Stomach (tissue), 9 donors: ENCODE results near the gene NHS. TPM values are rescaled to one million over a fixed set of nuclear protein-coding genes. Genes with fewer than 3 reads are reported as not detected.
"Not testable (repeated sequence)": the region's sequence is repeated elsewhere in the genome, so short reads cannot be mapped to it uniquely, and the experiment has no call there.

Source experiments
- DNase-seq, 2 donors: peaks; one replicate each; pipeline versions ENCODE4 v3.0.0 to v3.0.0-alpha.2; 2013 to 2019
- H3K27ac ChIP-seq, 5 donors: fragments of 200-600 bp in 4 of 5; sonication (generic) in 4 of 5; one replicate each; pipeline ENCODE4 v1.5.1; 2013 to 2019; ENCODE audit warnings: mild to moderate bottlenecking in 1 of 5, moderate library complexity in 1 of 5
- H3K27me3 ChIP-seq, 3 donors: fragments of 200-600 bp; sonication (generic); one replicate each; pipeline ENCODE4 v1.5.1; 2017 to 2019; ENCODE audit warnings: mixed run types in 1 of 3
- H3K36me3 ChIP-seq, 4 donors: fragments of 200-600 bp; sonication (generic); 1 replicate in 3 of 4; 2 replicates in 1 of 4; pipeline ENCODE4 v1.5.1; 2016 to 2019
- H3K4me1 ChIP-seq, 4 donors: fragments of 200-600 bp; sonication (generic); one replicate each; pipeline ENCODE4 v1.5.1; 2016 to 2019
- H3K4me3 ChIP-seq, 4 donors: fragments of 200-600 bp; sonication (generic) in 3 of 4; one replicate each; pipeline ENCODE4 v1.5.1; 2016 to 2019; ENCODE audit warnings: mild to moderate bottlenecking in 1 of 4
- H3K9me3 ChIP-seq, 4 donors: fragments of 200-600 bp; sonication (generic); one replicate each; pipeline ENCODE4 v1.5.1; 2016 to 2019
- EP300 ChIP-seq: sonication (generic); formaldehyde crosslinking; IDR thresholded peaks from one replicate; pipeline ENCODE4 v1.6.1; 2017; ENCODE audit warnings: antibody characterized with exemption
- POLR2A ChIP-seq, 4 donors: fragments of 450-650 bp; IDR thresholded peaks; one replicate each; pipeline ENCODE4 v1.6.1; 2016; ENCODE audit warnings: antibody characterized with exemption in 4 of 4, control low read depth in 2 of 4, mild to moderate bottlenecking in 1 of 4, moderate library complexity in 1 of 4
- POLR2AphosphoS5 ChIP-seq, 3 donors: sonication (generic); formaldehyde crosslinking; IDR thresholded peaks; one replicate each; pipeline ENCODE4 v1.6.1; 2016; ENCODE audit warnings: antibody characterized with exemption in 3 of 3
- WGBS, 5 donors: extraction: QIAGEN DNeasy Blood & Tissue Kit in 3 of 5; methylation state at CpG; one replicate each; pipeline versions ENCODE4 v1.1.5 to v1.1.7; 2013 to 2018; 5-methylcytosine and 5-hydroxymethylcytosine counted together
- intact Hi-C: fragments of 100-400 bp; cut with DNase I; formaldehyde crosslinking; loops from one replicate; pipeline ENCODE4 v1.15.1; 2023; ENCODE audit warnings: low total_unique reads
- polyA plus RNA-seq, 3 donors: library from polyadenylated mRNA; stranded (reverse); fragments of 200-250 nt; gene quantifications; one replicate each; pipeline ENCODE4 v1.2.3, GENCODE V29; 2013
- total RNA-seq, 5 donors: library from RNA; depleted of rRNA; stranded (reverse); fragments of >200 nt; gene quantifications; one replicate each; pipeline versions ENCODE4 v1.1.0 to v1.2.3, GENCODE V29; 2014 to 2016
- TF ChIP-seq, protein P1 (sequence below), 7 experiments: fragments of 450-650 bp in 4 of 7; fragments of 200-600 bp in 3 of 7; sonication (generic) in 3 of 7; IDR thresholded peaks; one replicate each; pipeline ENCODE4 v1.5.1; 2016 to 2019; ENCODE audit warnings: antibody characterized with exemption in 7 of 7, control low read depth in 2 of 7, mild to moderate bottlenecking in 1 of 7
- donor health status: healthy with polysubstance abuse.
- donor health status: Bipolar disorder and iron deficiency.
- donor health status: healthy.

The NHS gene
- total and polyA plus RNA-seq, 8 donors = 1.00 to 7.5 (median 4.3) TPM

DNA sequence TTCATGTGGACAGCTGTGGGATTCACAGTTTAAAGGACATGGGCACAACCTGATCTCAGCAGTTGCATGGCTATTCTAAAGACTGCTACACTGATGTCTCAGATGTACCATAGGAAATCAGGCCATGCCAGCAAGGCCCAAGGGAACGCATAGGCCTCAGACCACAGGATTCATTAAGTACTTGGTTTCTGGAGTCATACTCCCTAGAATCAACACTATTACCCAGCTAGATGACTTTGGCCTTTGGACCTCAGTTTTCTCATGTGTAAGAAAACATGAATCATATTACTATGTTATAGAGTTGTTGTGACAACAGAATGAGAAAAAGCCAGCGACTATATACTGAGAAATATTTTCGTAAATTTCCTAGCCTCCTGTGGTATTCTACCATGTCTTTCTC lies 67.9 kb downstream of the NHS start:
- WGBS, 5 donors = 84 to 92% (median 87%) methylated on average over 3 of the region's 3 CpGs
- DNase-seq = peak in 1 of 2 donors; percentile 23
- no peaks in the 10 kb centered on the region for H3K9me3 ChIP-seq
- no peaks in the 10 kb centered on the region for H3K27me3 ChIP-seq
- H3K36me3 ChIP-seq = no peaks in the 10 kb centered on the region
- TF ChIP-seq EP300 (no peak), POLR2A (IDR thresholded peaks at IDR 0.05) (no peak), POLR2AphosphoS5 (IDR thresholded peaks at IDR 0.05) (no peak)
- TF ChIP-seq, protein P1, sequence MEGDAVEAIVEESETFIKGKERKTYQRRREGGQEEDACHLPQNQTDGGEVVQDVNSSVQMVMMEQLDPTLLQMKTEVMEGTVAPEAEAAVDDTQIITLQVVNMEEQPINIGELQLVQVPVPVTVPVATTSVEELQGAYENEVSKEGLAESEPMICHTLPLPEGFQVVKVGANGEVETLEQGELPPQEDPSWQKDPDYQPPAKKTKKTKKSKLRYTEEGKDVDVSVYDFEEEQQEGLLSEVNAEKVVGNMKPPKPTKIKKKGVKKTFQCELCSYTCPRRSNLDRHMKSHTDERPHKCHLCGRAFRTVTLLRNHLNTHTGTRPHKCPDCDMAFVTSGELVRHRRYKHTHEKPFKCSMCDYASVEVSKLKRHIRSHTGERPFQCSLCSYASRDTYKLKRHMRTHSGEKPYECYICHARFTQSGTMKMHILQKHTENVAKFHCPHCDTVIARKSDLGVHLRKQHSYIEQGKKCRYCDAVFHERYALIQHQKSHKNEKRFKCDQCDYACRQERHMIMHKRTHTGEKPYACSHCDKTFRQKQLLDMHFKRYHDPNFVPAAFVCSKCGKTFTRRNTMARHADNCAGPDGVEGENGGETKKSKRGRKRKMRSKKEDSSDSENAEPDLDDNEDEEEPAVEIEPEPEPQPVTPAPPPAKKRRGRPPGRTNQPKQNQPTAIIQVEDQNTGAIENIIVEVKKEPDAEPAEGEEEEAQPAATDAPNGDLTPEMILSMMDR (IDR thresholded peaks at IDR 0.05) = no peak
- H3K4me3 ChIP-seq = no peak overlapping the region
- H3K4me1 ChIP-seq = peaks cover 0 to 20% (median 4%) of the 10 kb centered on the region in 4 donors
- intact Hi-C loops = no loop called here
- no peak overlapping the region for H3K27ac ChIP-seq

DNA sequence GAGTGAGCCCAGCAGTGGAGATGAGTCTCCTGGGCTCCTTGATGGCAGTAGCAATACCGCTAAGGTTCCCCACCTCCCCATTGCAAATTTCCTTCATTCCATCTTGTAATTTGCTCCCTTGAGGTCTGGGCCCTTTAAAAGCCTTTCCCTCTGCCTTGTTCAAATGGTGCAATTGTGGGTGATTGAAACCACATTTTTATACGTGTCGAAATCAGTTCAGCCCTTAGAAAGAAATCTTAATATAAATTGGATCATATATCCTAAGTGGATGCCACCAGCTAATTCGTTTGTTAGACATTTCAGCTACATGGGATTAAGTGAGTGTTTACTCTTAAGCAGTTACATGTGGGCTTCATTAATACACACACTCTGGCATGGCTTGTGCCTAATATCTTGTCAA lies 68.6 kb downstream of the NHS start:
- no peaks in the 10 kb centered on the region for H3K27me3 ChIP-seq
- intact Hi-C loops = no loop called here
- no peak overlapping the region for H3K27ac ChIP-seq
- H3K36me3 ChIP-seq = no peaks in the 10 kb centered on the region
- TF ChIP-seq, protein P1 (IDR thresholded peaks at IDR 0.05) = no peak
- TF ChIP-seq POLR2AphosphoS5 (IDR thresholded peaks at IDR 0.05) = no peak
- TF ChIP-seq POLR2A (IDR thresholded peaks at IDR 0.05) = no peak
- no peak for TF ChIP-seq EP300
- no peak for DNase-seq
- H3K4me3 ChIP-seq = no peak overlapping the region
- H3K4me1 ChIP-seq = peaks cover 0 to 27% (median 4%) of the 10 kb centered on the region in 4 donors
- H3K9me3 ChIP-seq = no peaks in the 10 kb centered on the region
- 67 to 71% (median 69%) methylated on average over 4 of the region's 4 CpGs for WGBS, 5 donors

DNA sequence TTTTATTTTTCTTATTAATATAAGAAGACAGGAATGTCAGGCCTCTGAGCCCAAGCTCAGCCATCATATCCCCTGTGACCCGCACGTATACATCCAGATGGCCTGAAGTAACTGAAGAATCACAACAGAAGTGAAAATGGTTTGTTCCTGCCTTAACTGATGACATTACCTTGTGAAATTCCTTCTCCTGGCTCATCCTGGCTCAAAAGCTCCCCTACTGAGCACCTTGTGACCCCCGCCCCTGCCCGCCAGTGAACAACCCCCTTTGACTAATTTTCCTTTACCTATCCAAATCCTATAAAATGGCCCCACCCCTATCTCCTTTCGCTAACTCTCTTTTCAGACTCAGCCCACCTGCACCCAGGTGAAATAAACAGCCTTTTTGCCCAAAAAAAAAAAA lies 71.3 kb downstream of the NHS start:
- WGBS, 5 donors = 75 to 97% (median 91%) methylated on average over 5 of the region's 5 CpGs
- intact Hi-C loops, H3K27me3 ChIP-seq, H3K36me3 ChIP-seq, DNase-seq, H3K4me3 ChIP-seq, H3K9me3 ChIP-seq, H3K27ac ChIP-seq: not testable (repeated sequence)
- H3K4me1 ChIP-seq = peaks cover 0 to 30% (median 3%) of the 10 kb centered on the region in 4 donors

DNA sequence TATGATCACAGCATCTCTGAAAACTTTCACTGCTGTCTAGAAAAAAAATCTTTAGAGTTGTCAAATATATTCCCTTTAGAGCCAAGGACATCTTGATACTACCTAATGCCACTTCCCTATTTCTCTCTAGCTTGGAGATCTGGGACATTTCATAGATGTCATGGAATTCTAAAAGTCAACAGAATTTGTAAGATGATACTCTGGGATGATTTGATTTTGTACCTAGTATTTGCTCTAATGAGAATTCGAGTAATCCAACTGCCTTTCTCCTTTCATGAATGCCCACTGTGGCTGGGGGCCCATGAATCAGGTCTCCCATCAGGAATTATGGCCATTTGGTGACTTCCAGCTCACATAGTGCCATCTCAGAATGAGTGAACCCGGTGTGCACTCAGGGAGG lies 73.2 kb downstream of the NHS start:
- Histone ChIP-seq H3K36me3 (no peaks in the 10 kb centered on the region), H3K9me3 (no peaks in the 10 kb centered on the region), H3K4me3 (no peak overlapping the region), H3K27me3 (peaks cover 0 to 4% (median 0%) of the 10 kb centered on the region in 3 donors), H3K27ac (no peak overlapping the region), H3K4me1 (peaks cover 0 to 30% (median 3%) of the 10 kb centered on the region in 4 donors)
- TF ChIP-seq, protein P1 (IDR thresholded peaks at IDR 0.05) = no peak
- TF ChIP-seq POLR2A (IDR thresholded peaks at IDR 0.05) = no peak
- no peak for TF ChIP-seq EP300
- no peak for TF ChIP-seq POLR2AphosphoS5 (IDR thresholded peaks at IDR 0.05)
- no peak for DNase-seq
- 35 to 62% (median 45%) methylated on average over 2 of the region's 2 CpGs for WGBS, 5 donors
- intact Hi-C loops = no loop called here

DNA sequence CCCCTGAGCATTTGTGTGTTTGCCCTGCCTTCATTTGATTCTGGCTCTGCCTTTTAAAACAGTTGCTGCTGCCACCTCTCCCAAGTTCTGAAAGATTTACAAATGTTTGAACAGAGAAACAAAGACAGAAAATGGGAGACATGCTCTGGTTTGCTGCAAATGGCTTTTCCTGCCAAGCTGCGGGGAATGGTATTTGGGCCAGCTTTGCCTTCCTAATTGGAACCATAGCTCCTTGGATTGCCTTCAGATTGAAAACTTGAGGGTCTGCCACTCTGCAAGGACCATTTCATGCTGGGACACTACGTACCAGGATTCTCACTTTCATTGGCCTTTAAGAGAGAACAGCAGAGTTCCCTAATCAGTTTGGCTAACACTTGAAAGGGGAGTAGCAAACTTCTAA lies 74.9 kb downstream of the NHS start:
- peaks cover 0 to 30% (median 3%) of the 10 kb centered on the region in 4 donors for H3K4me1 ChIP-seq
- no peak for DNase-seq
- intact Hi-C loops = no loop called here
- H3K4me3 ChIP-seq = no peak overlapping the region
- TF ChIP-seq, protein P1 (IDR thresholded peaks at IDR 0.05) = no peak
- TF ChIP-seq POLR2AphosphoS5 (IDR thresholded peaks at IDR 0.05) = no peak
- no peak overlapping the region for H3K27ac ChIP-seq
- H3K36me3 ChIP-seq = no peaks in the 10 kb centered on the region
- H3K27me3 ChIP-seq = peaks cover 0 to 4% (median 0%) of the 10 kb centered on the region in 3 donors
- 66 to 73% (median 67%) methylated on average over 2 of the region's 2 CpGs for WGBS, 5 donors
- H3K9me3 ChIP-seq = no peaks in the 10 kb centered on the region
